Activated CD4-positive, alpha-beta T cell treated with anti-CD3 and anti-CD28 coated beads, Interleukin-2, amount 10 ng/mL, durations not matched to agents 7 days and 5 days (primary cell): ENCODE data around the gene NSUN6. TPM values are rescaled to one million over a fixed set of nuclear protein-coding genes. Genes with fewer than 3 reads are reported as not detected.

Source experiments
- CTCF ChIA-PET: fragments of 350-600 bp; sonication (Branson Sonifier 250); formaldehyde crosslinking; loops from one replicate; lab custom pipeline; 2021; ENCODE audit warnings: antibody characterized with exemption; lab: Charles Lee
- POLR2A ChIA-PET: fragments of 350-600 bp; sonication (Branson Sonifier 250); formaldehyde crosslinking; loops from one replicate; lab custom pipeline; 2021; ENCODE audit warnings: antibody characterized with exemption; lab: Charles Lee
- DNase-seq: peaks from one replicate; pipeline ENCODE4 v3.0.0-alpha.2; 2020
- H3K27ac Mint-ChIP-seq: one replicate; pipeline ENCODE4 v1.8.0; 2021; ENCODE audit warnings: mild to moderate bottlenecking, moderate library complexity, mixed read lengths
- H3K27me3 Mint-ChIP-seq: one replicate; pipeline ENCODE4 v1.8.0; 2021; ENCODE audit warnings: mixed read lengths
- H3K36me3 Mint-ChIP-seq: one replicate; pipeline ENCODE4 v1.8.0; 2021; ENCODE audit warnings: low read depth, mixed read lengths
- H3K4me1 Mint-ChIP-seq: one replicate; pipeline ENCODE4 v1.8.0; 2021; ENCODE audit warnings: mixed read lengths
- H3K4me3 Mint-ChIP-seq: one replicate; pipeline ENCODE4 v1.8.0; 2021; ENCODE audit warnings: mild to moderate bottlenecking, moderate library complexity, mixed read lengths
- H3K9me3 Mint-ChIP-seq: one replicate; pipeline ENCODE4 v1.8.0; 2021; ENCODE audit warnings: mixed read lengths
- total RNA-seq, 2 experiments: library from RNA; stranded (reverse); gene quantifications; one replicate each; pipeline ENCODE4 v1.2.3, GENCODE V29; 2021

Gene NSUN6
- total RNA-seq, 2 experiments from 2014 or later, result 21.7 to 22.0 TPM

DNA sequence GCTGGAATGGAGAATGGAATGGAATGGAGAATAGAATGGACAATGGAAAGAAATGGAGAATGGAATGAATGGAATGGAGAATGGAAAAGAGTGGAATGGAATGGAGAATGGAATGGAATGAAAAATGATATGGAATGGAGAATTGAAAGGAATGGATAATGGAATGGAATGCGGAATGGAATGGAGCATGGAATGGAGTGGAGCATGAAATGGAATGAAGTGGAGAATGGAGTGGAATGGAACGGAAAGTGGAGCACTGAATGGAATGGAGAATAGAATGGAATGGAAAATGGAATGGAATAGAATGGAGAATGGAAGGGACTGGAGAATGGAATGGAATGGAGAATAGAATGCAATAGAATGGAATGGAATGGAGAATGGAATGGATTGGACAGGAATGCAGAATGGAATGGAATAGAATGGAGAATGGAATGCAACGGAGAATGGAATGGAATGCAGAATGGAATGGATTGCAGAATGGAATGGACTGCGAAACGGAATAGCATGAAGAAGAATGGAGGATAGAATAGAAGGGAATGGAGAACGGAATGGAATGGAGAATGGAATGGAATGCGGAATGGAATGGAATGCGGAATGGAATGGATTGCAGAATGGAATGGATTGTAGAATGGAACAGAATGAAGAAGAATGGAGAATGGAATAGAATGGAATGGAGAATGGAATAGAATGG is 89.4 kb downstream of the NSUN6 start:
- Mint-ChIP-seq H3K27ac (no peak overlapping the region), H3K9me3 (no peaks in the 10 kb centered on the region), H3K27me3 (no peaks in the 10 kb centered on the region), H3K4me1 (no peaks in the 10 kb centered on the region), H3K36me3 (no peaks in the 10 kb centered on the region), H3K4me3 (no peak overlapping the region)
- no peak for DNase-seq
- ChIA-PET POLR2A (no interaction called here), CTCF (no interaction called here)

DNA sequence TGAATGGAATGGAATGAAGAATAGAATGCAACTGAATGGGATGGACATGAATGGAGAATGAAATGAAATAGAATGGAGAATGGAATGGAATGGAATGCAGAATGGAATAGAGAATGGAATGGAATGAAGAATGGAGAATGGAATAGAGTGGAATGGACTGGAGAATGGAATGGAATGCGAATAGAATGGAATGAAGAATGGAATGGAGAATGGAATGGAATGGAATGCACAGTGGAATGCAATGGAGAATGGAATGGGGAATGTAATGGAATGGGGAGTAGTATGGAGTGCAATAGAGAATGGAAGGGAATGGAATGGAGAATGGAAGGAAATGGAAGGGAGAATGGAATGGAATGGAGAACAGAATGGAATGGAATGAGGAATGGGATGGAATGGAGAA is 93.4 kb downstream of the NSUN6 start:
- no peak overlapping the region for H3K27ac Mint-ChIP-seq
- CTCF ChIA-PET, result no interaction called here

DNA sequence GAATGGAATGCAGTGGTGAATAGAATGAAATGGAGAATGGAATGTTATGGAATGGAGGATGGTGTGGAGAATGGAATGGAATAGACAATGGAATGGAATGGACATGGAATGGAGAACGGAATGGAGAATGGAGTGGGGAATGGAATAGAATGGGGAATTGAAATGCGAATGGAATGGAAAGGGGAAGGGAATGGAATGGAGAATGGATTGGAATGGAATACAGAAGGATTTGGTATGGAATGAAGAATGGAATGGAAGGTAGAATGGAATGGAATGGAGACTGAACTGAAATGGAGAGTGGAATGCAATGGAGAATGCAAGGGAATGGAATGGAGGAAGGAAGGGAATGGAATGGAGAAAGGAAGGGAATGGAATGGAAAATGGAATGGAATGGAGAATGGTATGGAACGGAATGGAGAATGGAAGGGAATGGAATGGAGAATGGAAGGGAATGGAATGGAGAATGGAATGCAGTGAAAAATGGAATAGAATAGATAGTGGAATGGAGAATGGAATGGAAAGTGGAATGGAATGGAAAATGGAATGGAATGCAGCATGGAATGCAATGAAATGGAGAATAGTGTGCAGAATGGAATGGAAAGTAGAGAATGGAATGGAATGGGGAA is 94.8 kb downstream of the NSUN6 start:
- no peak overlapping the region for H3K27ac Mint-ChIP-seq
- DNase-seq, result no peak
- H3K4me3 Mint-ChIP-seq, result no peak overlapping the region
- H3K36me3 Mint-ChIP-seq, result peaks cover 5% of the 10 kb centered on the region
- H3K27me3 Mint-ChIP-seq, result no peaks in the 10 kb centered on the region
- no peaks in the 10 kb centered on the region for H3K9me3 Mint-ChIP-seq
- ChIA-PET POLR2A (no interaction called here), CTCF (no interaction called here)
- H3K4me1 Mint-ChIP-seq, result no peaks in the 10 kb centered on the region

More for the DNA sequence above, 93.4 kb downstream of the NSUN6 start:
- Mint-ChIP-seq H3K4me1 (no peaks in the 10 kb centered on the region), H3K27me3 (no peaks in the 10 kb centered on the region), H3K9me3 (no peaks in the 10 kb centered on the region), H3K4me3 (no peak overlapping the region), H3K36me3 (no peaks in the 10 kb centered on the region)
- no peak for DNase-seq
- POLR2A ChIA-PET, result no interaction called here

DNA sequence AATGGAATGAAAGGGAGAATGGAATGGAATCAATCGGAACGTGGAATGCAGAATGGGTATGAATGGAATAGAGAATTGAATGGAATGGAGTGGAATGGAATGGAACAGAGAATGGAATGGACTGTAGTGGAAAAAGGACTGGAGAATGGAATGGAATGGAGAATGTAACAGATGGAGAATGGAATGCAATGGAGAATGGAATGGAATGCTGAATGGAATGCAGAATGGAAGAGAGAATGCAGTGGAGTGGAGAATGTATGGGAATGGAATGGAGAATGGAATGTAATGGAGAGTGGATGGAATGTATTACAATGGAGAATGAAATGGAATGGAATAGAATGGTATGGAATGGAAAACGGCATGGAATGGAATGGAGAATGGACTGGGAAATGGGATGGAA is 96.9 kb downstream of the NSUN6 start:
- DNase-seq, result no peak
- Mint-ChIP-seq H3K9me3 (no peaks in the 10 kb centered on the region), H3K27ac (no peak overlapping the region), H3K36me3 (peaks cover 12% of the 10 kb centered on the region), H3K4me1 (no peaks in the 10 kb centered on the region), H3K27me3 (no peaks in the 10 kb centered on the region), H3K4me3 (no peak overlapping the region)
- CTCF ChIA-PET, result no interaction called here
- POLR2A ChIA-PET, result no interaction called here

DNA sequence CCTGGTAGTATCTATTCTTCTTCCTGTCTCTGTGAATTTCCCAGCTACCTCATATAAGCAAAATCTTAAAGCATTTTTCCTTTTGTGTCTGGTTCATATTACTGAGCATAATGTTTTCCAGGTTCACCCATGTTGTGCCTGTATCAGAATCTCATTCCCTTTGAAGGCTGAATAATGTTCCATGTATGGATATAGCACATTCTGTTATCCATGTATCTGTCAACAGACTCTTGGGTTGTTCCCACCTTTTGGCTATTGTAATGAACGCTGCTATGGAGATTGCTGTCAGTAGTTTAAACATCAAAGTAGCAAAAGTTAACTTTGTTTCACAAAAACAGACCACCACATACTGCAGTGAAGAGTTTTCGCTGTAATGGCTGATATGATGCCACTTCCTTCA is 99.9 kb downstream of the NSUN6 start:
- Mint-ChIP-seq H3K36me3 (peaks cover 21% of the 10 kb centered on the region), H3K4me3 (no peak overlapping the region), H3K27me3 (no peaks in the 10 kb centered on the region), H3K27ac (no peak overlapping the region), H3K9me3 (no peaks in the 10 kb centered on the region), H3K4me1 (no peaks in the 10 kb centered on the region)
- ChIA-PET CTCF (no interaction called here), POLR2A (no interaction called here)
- no peak for DNase-seq

DNA sequence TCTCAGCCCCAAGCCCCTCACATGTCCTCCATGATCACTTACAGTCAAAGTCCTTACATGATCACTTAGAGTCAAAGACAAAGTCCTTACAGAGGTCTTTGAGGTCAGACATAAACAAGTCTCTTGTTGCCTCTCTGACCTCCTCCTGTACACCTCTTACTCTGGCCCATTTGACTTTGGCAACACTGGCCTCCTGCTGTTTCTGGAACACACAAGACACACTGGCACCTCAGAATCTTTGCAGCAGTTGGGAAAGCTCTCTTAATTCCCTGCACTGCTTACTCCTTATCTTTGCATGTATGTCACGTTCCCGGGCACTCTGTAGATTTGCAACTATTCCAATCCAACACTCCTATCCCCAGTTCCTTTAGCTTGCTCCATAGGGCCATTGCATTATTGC is 102.3 kb downstream of the NSUN6 start:
- CTCF ChIA-PET, result no interaction called here
- H3K9me3 Mint-ChIP-seq, result no peaks in the 10 kb centered on the region
- H3K27ac Mint-ChIP-seq, result no peak overlapping the region
- H3K27me3 Mint-ChIP-seq, result no peaks in the 10 kb centered on the region
- POLR2A ChIA-PET, result no interaction called here
- DNase-seq, result no peak
- H3K4me3 Mint-ChIP-seq, result no peak overlapping the region
- H3K36me3 Mint-ChIP-seq, result peaks cover 33% of the 10 kb centered on the region
- no peaks in the 10 kb centered on the region for H3K4me1 Mint-ChIP-seq

DNA sequence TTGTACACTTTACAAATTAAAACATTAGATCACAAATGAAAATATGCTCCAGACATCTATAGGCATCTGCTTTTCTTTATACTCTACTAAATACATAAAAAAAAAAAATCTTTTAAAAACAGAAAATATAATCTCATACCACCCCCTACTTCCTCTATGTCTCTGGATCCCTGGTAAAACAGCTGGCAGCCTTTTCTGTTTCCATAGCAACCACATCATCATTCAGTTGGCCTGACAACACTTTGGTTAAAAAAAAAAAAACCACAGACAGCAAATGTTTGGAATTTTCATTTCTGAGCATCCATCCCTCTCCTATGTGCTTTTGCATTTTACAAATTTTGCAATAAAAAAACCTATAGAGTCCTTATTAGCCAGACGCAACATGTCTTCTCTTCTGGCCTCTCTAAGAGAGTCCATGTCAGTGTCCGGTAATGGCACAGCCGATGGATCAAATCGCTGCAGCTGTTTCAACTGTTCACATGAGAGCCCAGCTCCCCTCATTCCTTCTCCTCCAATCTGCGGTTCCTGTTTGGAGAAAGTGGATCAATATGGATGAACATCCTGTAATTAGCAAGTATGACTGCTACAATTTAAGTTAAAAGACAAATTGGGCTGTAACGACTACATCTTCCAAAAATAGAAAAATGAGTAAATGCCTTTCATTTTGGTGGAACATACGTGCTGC is 105.6 kb downstream of the NSUN6 start:
- Mint-ChIP-seq H3K27ac (no peak overlapping the region), H3K4me1 (no peaks in the 10 kb centered on the region), H3K27me3 (no peaks in the 10 kb centered on the region), H3K36me3 (peaks cover 35% of the 10 kb centered on the region), H3K4me3 (no peak overlapping the region), H3K9me3 (no peaks in the 10 kb centered on the region)
- DNase-seq, result no peak
- ChIA-PET POLR2A (no interaction called here), CTCF (interaction anchor here (0.6 kb wide), 1 partner anchor 1043 kb away, joined by 3 read pairs; no protein-coding TSS in a partner anchor)

DNA sequence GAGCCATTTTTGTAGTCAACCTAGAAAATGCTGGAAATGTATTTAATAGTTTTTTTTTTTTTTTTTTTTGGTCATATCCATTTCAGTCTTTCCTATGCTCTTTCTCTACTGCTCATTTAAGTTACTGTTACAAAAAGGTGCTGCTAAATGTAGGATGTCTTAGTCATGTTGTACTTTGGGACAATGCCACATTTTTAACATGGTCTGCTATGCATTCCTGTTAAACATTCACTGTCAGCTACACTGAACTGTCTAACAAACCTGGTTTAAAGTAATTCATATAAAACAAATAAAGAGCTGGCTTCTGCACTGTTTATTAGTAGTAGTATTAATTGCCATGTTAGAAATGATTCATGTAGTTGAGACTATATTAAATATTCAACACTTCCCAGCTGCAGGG is 108.6 kb downstream of the NSUN6 start:
- ChIA-PET POLR2A (no interaction called here), CTCF (interaction anchor here (0.6 kb wide), 2 partner anchors 206 to 1673 kb away, joined by 3 read pairs; no protein-coding TSS in a partner anchor)
- Mint-ChIP-seq H3K27me3 (no peaks in the 10 kb centered on the region), H3K4me1 (no peaks in the 10 kb centered on the region), H3K27ac (no peak overlapping the region), H3K4me3 (no peak overlapping the region), H3K36me3 (peaks cover 36% of the 10 kb centered on the region), H3K9me3 (no peaks in the 10 kb centered on the region)
- DNase-seq, result no peak

DNA sequence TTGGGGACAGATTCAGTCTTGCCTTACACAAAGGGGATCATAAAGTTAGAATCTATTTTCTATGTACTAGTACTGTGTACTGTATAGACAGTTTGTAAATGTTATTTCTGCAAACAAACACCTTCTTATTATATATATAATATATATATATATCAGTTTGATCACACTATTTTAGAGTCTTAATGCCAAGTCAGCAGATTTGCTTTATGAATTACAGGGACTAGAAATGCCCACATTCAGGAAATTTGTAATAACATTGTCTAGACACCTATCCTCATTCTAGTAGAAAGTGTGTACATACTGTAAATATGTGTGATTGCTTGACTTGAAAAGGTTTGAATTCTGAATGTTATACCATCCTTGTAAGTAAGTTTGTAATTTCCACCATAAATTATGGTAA is 111.2 kb downstream of the NSUN6 start:
- Mint-ChIP-seq H3K9me3 (no peaks in the 10 kb centered on the region), H3K27me3 (no peaks in the 10 kb centered on the region), H3K36me3 (peaks cover 32% of the 10 kb centered on the region), H3K4me1 (no peaks in the 10 kb centered on the region), H3K27ac (no peak overlapping the region), H3K4me3 (no peak overlapping the region)
- no peak for DNase-seq
- ChIA-PET CTCF (no interaction called here), POLR2A (no interaction called here)

DNA sequence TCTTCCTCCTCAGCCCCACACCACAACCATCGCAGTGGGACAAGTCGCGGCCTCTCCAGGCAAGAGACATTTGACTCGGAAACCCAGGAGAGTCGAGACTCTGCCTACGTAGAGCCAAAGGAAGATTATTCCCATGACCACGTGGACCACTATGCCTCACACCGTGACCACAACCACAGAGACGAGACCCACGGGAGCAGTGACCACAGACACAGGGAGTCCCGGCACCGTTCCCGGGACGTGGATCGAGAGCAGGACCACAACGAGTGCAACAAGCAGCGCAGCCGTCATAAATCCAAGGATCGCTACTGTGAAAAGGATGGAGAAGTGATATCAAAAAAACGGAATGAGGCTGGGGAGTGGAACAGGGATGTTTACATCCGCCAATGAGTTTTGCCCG is 112.1 kb downstream of the NSUN6 start:
- CTCF ChIA-PET, result no interaction called here

DNA sequence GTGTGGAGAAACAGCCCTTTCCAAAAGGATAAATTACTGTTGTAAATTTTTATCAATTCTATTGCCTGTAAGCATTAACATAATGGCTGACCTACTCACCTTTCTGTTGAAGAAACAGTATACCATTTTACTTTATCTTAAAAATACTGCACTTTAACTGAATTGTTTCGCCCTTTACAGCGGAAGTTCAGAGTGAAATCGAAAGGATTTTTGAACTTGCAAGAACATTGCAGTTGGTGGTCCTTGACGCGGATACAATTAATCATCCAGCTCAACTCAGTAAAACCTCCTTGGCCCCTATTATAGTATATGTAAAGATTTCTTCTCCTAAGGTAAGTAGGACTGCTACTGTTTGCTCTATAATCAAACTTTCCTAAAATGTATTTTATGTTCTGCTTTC is 117.5 kb downstream of the NSUN6 start:
- H3K36me3 Mint-ChIP-seq, result peaks cover 22% of the 10 kb centered on the region
- no peak for DNase-seq
- H3K27me3 Mint-ChIP-seq, result no peaks in the 10 kb centered on the region
- H3K27ac Mint-ChIP-seq, result no peak overlapping the region
- POLR2A ChIA-PET, result no interaction called here
- H3K9me3 Mint-ChIP-seq, result peaks cover 8% of the 10 kb centered on the region
- CTCF ChIA-PET, result no interaction called here
- no peak overlapping the region for H3K4me3 Mint-ChIP-seq
- H3K4me1 Mint-ChIP-seq, result no peaks in the 10 kb centered on the region

More for the DNA sequence above, 112.1 kb downstream of the NSUN6 start:
- no peaks in the 10 kb centered on the region for H3K27me3 Mint-ChIP-seq
- H3K27ac Mint-ChIP-seq, result no peak overlapping the region
- POLR2A ChIA-PET, result no interaction called here
- no peak for DNase-seq
- no peak overlapping the region for H3K4me3 Mint-ChIP-seq
- no peaks in the 10 kb centered on the region for H3K9me3 Mint-ChIP-seq
- H3K4me1 Mint-ChIP-seq, result no peaks in the 10 kb centered on the region
- H3K36me3 Mint-ChIP-seq, result peaks cover 31% of the 10 kb centered on the region

DNA sequence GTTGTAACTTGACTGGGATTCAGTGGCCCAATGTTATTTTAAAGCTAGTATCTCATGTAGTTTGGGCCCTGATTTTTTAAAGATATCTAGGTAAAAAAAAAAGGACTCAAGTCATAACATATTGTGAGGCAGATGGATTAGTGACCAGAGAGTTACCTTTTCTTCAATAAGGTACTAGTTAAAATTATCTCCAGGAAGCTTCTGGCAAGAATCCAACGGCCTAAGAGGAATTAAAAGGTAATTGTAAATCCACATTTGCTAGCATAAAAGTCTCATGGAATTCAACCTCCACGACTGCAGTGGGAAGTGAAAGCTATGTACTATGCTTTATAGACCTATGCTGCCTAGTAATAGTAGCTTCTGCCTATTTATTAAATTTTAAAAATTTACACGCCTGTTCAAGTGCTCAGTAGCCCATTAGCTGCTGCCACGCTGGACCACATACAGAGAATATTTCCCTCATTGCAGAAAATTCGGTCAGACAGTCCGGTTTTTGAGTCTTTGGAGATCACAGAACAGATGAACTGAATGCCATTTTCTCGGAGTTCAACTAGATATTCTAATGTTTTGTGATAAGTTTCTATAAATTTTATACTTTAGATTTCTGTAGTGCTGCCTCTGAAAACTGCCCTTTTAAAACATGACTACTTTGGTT is 118.4 kb downstream of the NSUN6 start:
- no peaks in the 10 kb centered on the region for H3K27me3 Mint-ChIP-seq
- POLR2A ChIA-PET, result no interaction called here
- DNase-seq, result no peak
- H3K27ac Mint-ChIP-seq, result no peak overlapping the region
- peaks cover 22% of the 10 kb centered on the region for H3K36me3 Mint-ChIP-seq
- H3K4me3 Mint-ChIP-seq, result no peak overlapping the region
- CTCF ChIA-PET, result no interaction called here
- H3K4me1 Mint-ChIP-seq, result no peaks in the 10 kb centered on the region
- peaks cover 8% of the 10 kb centered on the region for H3K9me3 Mint-ChIP-seq

DNA sequence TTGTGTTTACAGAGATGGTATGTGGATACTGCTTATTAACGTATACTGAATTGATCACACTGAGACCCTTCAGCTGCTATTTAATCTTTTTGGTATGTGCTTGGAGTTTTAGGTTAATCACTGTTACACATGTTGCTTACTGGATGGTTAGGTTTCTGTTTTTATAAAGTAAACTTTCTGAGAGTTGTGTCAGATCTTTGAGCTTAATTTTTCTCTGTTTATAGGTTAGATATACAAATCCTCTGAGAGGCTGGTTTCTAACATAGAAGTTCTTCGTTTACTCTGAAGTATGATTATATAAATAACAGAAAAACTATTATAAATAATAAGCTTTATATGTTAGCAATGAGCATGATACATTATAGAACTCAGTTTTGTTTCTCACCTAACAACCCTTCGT is 123.1 kb downstream of the NSUN6 start:
- Mint-ChIP-seq H3K27me3 (no peaks in the 10 kb centered on the region), H3K4me1 (no peaks in the 10 kb centered on the region), H3K36me3 (peaks cover 17% of the 10 kb centered on the region), H3K9me3 (peaks cover 8% of the 10 kb centered on the region), H3K27ac (no peak overlapping the region), H3K4me3 (no peak overlapping the region)
- ChIA-PET CTCF (no interaction called here), POLR2A (no interaction called here)
- DNase-seq, result no peak
